Activated effector memory CD4-positive, alpha-beta T cell treated with Interleukin-2 at 50 U/mL for 16 hours (primary cell): ENCODE data around the gene IRAG1.

ENCODE experiments used
- DNase-seq: peaks from one replicate; pipeline ENCODE4 v3.0.0-alpha.2; 2020

IRAG1 gene, protein sequence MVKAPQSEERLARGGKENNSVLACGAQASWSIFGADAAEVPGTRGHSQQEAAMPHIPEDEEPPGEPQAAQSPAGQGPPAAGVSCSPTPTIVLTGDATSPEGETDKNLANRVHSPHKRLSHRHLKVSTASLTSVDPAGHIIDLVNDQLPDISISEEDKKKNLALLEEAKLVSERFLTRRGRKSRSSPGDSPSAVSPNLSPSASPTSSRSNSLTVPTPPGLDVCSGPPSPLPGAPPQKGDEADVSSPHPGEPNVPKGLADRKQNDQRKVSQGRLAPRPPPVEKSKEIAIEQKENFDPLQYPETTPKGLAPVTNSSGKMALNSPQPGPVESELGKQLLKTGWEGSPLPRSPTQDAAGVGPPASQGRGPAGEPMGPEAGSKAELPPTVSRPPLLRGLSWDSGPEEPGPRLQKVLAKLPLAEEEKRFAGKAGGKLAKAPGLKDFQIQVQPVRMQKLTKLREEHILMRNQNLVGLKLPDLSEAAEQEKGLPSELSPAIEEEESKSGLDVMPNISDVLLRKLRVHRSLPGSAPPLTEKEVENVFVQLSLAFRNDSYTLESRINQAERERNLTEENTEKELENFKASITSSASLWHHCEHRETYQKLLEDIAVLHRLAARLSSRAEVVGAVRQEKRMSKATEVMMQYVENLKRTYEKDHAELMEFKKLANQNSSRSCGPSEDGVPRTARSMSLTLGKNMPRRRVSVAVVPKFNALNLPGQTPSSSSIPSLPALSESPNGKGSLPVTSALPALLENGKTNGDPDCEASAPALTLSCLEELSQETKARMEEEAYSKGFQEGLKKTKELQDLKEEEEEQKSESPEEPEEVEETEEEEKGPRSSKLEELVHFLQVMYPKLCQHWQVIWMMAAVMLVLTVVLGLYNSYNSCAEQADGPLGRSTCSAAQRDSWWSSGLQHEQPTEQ

GRCh38 chr11:10693509-10694081 is at the start of gene IRAG1:
Gene IRAG1 (minus strand): TSS chr11:10693755. CDS start chr11:10693602, 153 bp downstream.
- no peak for DNase-seq

GRCh38 chr11:10742460-10743208 is 49.1 kb upstream of the IRAG1 start:
- no peak for DNase-seq

DNA sequence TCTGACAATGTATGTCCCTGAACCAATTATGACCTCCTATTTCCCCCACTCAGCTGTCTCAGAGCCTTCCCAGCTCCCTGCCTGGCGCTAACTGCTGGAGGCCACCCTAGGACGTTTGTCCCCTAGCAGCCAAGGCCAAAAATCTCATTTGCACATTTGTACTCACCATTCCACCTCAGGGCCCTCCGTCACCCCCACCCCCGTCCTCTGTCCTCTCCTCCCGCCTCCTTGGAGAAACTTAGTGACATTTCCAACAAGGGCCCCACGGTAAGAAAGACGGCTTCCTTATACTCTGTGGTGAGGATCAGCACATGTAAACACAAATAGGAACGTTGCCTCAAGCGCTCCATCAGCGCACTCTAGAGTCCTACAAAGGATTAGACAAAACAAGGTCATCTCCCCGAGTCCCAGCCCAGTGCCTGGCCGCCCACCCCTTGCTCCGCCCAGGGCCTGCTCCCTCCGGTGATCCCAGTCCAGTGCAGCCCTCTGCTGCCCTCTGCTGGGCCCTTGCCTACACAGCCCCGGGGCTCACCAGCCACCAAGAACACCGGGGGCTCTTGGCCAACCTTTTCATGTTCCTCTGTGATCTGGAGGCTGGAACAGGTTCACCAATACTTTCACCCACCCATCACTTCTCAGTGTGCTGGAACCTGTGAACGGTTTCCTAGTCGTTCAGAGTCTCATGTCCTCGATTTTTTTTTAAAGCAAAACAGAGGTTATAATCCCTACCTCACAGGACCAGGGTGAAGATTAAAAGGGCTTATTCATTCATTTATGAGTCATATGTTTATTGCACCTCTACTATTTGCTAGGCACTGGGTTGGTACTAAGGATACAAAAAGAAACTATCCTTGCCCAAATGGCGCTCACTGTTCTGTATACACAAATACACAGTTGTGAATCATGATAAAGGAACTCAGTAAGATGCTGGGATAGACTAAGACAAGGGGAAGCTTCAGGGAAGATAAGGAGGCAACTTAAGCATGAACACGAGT is 42.2 kb upstream of the IRAG1 start:
- peak; percentile 74 for DNase-seq

- DNase-seq = no peak
Measured at GRCh38 chr11:10731064-10731680, 37.6 kb upstream of the IRAG1 start.

DNA sequence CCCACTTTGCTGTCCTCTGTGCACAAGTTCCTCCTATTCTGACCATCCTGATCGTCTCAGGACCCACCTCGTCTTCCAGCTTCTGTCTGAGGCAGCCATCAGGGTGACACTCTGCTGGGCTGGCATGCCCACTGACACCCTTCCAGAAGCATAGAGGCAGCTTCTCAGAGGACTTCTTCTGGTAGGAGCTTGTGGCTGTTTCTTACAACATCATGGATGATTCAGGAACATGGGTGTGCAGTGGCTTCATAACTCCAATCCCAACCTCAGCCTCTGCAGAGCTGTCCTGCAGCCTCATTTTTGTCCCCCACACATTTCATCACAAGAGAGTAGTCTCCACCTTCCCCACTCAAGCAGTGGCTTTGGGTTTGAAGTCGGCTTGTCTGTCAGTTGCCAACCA is 36.6 kb upstream of the IRAG1 start:
- DNase-seq = no peak

DNA sequence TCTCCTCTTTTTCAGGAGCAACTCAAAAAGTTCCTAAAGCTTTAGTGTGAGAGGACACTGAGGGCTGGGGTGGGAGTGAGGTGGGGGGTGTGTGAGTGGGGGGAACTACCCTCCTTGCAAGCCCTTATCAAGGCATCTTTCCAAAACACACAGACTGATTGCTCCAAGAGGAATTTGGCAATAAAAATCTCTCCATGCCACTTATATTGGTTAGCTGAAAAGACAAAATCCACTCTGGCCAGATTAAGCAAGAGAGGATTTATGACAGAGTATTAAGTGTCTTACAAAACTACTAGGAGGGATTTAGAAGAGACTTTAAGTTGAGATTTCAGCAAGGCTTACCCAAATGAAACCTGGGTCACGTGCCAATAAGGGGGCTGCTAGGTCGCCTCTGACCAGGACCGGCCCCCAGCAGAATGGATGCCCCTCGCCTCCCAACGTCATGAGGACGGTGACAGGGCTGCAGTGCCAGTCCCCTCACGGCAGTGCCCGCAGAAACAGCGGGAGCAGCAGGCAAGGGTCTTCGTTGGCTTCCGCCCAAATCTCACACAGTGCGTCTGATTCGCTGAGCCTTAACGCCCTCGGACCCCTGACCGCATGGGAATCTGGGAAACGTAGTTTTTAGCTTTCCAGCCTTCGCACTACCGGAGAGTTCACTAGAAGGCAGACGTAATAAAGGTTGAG is 35.4 kb upstream of the IRAG1 start:
- DNase-seq = no peak

- DNase-seq = no peak
Measured at GRCh38 chr11:10728154-10728553, 34.6 kb upstream of the IRAG1 start.

DNA sequence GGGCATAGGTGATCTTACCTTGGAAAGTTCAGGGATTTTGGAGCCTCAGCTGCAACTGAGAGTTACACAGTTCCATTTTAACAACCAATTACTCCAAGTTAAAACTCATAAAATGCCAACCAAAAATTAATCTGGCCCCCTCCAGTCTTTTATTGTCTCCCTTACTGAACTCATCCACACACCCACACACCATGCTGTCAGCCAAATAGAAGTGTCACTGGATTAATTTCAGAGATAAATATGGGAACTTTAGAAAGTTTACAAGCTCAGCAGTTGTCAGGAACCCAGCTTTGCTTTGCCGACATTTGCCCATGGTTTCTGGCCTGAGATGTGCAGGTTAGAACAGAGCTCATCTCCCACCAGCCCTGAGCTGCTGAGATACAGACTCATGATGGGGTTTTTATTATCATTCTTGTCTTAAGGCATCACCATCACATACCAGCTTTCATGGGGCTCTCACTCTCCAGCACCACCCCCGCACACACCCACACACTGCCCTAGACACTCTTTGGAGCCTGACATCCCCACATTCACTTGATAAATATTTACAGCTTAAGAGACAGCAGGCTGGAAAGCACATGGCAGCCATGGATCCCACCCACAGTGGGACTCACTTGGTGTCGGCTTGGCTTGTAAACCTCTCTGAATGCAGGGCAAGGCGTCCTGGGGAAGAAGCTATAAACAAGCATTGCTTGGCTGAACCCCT is 33.7 kb upstream of the IRAG1 start:
- DNase-seq = no peak

DNA sequence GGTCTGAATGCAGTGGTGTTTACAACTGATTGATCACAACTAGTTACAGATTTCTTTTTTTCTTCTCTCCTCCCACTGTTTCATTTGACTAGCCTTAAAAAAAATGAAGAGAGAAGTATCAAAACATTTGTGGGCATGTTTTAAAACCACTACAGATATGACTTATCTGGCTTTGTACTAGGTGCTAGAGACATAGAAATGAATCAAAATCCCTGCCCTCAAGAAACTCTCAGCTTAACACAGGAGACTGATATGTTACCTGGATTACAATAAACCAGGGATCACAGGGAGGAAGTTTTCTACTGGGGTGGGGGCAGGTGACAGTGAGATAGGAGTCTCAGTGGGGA is 32.3 kb upstream of the IRAG1 start:
- DNase-seq = no peak

- no peak for DNase-seq
Measured at GRCh38 chr11:10725114-10725906, 31.8 kb upstream of the IRAG1 start.

- DNase-seq = no peak
Measured at GRCh38 chr11:10722307-10722706, 28.8 kb upstream of the IRAG1 start.

DNA sequence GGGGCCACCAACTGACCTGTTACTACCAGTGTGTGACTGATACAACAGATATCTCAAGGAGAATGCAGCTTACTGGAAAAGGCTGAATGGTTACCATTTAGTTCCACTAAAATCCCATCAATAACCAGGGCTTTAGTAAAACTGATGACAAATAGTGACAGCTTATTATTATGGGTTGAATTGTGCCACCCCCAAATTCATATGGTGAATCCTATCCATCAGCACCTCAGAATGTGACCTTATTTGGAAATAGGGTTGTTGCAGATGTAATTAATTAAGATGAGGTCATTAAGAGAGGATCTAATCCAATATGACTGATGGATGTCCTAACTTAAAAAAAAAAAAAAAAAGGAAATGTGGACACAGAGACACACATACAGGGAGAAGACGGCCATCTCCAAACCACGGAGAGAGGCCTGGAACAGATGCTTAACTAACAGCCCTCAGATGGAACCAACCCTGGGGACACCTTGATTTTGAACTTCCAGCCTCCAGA is 27.4 kb upstream of the IRAG1 start:
- DNase-seq = no peak

GRCh38 chr11:10719616-10720015 is 26.1 kb upstream of the IRAG1 start:
- no peak for DNase-seq

- no peak for DNase-seq
Measured at GRCh38 chr11:10716543-10717259, 23.1 kb upstream of the IRAG1 start.

- no peak for DNase-seq
Measured at GRCh38 chr11:10716122-10716521, 22.6 kb upstream of the IRAG1 start.

- DNase-seq = no peak
Measured at GRCh38 chr11:10715571-10715970, 22.0 kb upstream of the IRAG1 start.

DNA sequence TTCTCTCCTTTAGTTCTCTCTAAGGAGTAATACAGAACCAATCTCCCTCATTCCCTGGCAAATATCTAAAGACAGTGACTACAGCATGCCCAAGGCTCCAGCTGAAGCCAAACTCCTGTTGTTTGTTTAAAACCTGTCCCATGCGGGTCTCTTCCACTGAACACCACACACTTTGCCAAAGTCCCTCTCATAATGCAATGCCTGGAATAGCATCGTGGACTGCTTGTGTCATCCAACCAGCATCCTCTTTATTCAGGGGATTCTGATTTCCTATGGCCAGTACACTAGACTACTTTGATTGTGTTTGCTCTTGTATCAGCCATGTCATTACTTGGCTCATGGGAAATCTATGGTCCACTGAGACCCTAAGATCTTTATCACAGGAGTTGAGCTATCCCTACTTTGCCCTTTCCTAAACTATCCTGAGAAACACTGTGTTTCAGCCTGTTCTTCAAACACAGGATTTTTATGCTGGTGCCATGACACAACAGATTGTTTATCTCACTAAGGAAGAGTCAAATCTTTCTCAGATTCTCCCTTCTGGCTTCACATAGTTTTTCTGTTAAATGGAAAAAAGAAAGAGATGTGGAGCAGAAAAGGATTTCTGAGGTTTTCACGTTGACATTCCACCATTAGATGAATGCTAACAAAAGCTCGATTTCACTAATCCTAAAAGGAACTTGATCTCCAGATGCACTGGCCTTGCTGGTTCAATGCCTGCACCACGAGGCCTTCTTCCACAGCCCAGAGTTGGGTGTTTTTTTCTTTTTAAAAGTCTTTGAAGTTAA is 15.9 kb upstream of the IRAG1 start:
- no peak for DNase-seq
